ENCODE results near the gene TMEM179.
"Not testable (repeated sequence)": the region's sequence is repeated elsewhere in the genome, so short reads cannot be mapped to it uniquely, and the experiment has no call there.

TMEM179 gene

GRCh38 chr14:104586832-104587620 lies 17.5 kb downstream of the TMEM179 start:
- no peak for DNase-seq (ENCODE audit: low spot score)

- DNase-seq (ENCODE audit: low spot score) = no peak
Measured at GRCh38 chr14:104585966-104586697, 18.4 kb downstream of the TMEM179 start.

GRCh38 chr14:104584557-104584956 lies 20.0 kb downstream of the TMEM179 start:
- DNase-seq (ENCODE audit: low spot score) = no peak

GRCh38 chr14:104583424-104584306 lies 20.9 kb downstream of the TMEM179 start:
- no peak for DNase-seq (ENCODE audit: low spot score)

DNA sequence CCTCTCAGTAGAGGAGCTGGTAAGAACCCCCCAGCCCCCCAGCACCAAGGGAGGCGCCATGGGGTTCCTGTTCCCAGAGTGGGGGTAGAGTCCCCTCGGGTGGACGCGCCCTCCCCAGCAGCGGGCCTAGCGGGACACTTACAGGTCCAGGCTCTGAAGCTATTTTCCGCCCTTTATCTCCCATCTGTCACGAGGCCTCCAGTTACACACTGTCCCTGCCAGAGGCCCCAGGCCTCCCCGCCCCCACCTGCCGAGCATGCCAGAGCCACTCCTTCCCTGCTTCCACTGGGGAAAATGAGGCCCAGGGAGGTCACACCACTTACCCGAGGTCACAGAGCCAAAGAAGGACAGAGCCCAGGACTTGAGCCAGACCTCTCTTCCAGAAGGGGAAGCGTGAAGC lies 21.9 kb downstream of the TMEM179 start:
- DNase-seq (ENCODE audit: low spot score) = no peak

DNA sequence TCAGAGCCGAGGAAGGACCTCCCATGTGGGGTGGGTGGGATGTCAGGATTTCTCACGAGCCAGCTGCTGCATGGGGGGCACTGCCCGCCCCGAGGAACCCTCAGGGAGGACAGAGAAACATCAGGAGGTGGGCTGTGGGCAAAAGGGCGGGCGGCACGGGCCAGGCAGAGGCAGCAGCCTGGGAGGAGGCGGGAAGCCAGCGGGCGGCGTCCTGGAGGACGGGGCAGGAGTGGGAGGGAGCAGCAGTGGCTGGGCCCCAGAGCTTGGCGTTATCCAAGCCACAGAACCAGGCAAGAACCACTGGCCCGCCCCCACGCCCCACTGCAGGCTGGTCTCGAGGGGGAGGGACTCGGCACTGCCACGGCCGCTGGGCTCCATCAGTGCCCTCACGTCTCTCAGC lies 22.6 kb downstream of the TMEM179 start:
- DNase-seq (ENCODE audit: low spot score) = no peak

- no peak for DNase-seq (ENCODE audit: low spot score)
Measured at GRCh38 chr14:104581521-104581920, 23.1 kb downstream of the TMEM179 start.

DNA sequence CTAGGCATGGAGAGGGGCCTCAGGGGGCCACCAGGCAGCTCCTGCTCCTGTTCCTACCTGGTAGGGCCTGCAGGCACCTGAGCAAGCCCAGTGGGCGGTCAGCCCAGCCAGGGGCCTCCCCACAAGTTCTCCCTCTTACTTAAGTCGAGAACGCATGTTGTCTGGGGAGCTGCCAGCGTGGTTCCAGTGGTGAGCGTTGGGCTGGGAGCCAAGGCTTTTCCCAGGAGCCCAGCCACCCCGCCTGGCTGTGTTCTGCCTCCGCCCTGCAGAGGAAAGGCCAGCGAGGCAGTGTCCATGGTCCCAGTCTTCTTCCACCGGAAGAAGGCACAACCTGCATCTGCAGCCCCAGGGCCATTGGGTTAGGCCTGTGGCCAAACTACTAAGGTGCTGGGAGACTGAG lies 23.6 kb downstream of the TMEM179 start:
- no peak for DNase-seq (ENCODE audit: low spot score)

DNA sequence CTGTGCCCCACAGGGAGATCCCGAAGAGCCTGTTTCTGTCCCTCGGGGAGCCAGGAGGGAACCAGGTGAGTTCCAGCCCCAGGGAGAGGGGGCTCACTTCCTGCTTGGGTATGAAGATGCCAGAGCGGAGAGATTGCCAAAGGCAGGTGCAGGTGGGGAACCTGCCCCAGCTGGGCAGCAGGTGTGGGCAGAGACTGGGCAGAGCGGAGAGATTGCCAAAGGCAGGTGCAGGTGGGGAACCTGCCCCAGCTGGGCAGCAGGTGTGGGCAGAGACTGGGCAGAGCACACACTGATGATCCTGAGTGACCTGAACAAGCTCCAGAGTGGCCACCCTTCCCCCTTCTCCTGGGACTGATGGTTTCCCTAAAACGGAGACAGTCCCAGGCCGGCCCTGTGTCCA lies 24.6 kb downstream of the TMEM179 start:
- DNase-seq (ENCODE audit: low spot score) = not testable (repeated sequence)

- DNase-seq (ENCODE audit: low spot score) = no peak
Measured at GRCh38 chr14:104579507-104579906, 25.1 kb downstream of the TMEM179 start, which contains the start of gene C14orf180. Gene C14orf180, plus strand, starts transcription at chr14:104579764. Its CDS starts 6,667 bp downstream, at chr14:104586431.

DNA sequence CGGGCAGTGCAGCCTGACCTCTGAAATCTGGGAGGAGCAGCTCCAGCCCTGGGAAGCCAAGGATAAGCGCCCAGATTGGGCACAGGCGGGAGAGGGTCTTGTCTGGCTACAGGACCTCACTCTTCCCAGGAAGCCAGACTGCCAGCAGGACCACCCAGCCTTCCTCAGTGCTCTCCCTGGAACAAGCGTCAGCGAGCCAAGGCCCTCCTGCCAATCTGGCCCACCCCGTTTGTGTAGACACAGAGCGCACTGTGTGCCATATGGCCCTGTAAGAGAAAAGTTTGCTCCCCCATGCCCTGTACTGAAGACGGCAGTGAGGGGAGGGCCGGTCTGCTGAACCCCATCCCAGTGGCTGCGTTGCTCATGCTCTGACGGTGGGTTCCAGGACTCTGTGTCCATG lies 26.3 kb downstream of the TMEM179 start:
- no peak for DNase-seq (ENCODE audit: low spot score)

DNA sequence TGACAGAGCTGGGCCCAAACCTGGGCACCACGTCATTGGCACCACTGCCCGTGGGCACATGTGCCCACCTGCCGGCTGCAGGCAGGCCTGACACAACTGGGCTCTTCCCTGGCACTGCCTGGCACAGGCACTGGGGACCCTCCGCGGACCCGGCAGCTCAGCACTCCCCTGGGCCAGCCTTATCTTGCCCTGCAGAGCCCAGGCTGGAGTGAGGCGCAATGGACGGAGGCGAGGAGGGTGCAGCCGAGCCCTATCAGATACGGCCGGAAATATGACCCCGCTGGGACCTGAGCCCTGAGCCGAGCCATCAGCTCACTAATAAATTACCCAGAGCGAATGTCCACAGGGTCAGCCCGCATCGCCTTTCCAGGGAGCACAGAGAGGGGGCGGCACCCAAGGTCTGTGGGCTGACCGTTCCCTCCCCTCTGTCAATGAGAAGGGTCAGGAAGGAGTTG lies 26.7 kb downstream of the TMEM179 start:
- no peak for DNase-seq (ENCODE audit: low spot score)

GRCh38 chr14:104577426-104577825 lies 27.1 kb downstream of the TMEM179 start:
- no peak for DNase-seq (ENCODE audit: low spot score)

DNA sequence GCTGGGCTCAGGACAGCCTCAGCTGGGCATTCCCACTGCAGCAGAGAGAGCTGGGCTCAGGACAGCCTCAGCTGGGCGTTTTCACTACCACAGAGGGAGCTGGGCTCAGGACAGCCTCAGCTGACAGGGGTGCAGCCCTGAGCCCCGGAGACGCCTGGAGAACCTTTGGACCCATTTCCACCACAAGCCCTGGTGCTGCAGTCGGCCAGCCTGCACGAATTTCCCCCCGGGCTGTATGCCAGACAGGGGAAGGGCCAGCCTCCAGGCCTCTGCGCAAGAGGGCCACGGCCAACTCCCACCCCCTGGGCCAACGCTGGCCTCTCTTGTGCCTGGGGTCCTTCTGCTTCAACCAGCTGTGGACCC lies 27.6 kb downstream of the TMEM179 start:
- DNase-seq (ENCODE audit: low spot score) = no peak

DNA sequence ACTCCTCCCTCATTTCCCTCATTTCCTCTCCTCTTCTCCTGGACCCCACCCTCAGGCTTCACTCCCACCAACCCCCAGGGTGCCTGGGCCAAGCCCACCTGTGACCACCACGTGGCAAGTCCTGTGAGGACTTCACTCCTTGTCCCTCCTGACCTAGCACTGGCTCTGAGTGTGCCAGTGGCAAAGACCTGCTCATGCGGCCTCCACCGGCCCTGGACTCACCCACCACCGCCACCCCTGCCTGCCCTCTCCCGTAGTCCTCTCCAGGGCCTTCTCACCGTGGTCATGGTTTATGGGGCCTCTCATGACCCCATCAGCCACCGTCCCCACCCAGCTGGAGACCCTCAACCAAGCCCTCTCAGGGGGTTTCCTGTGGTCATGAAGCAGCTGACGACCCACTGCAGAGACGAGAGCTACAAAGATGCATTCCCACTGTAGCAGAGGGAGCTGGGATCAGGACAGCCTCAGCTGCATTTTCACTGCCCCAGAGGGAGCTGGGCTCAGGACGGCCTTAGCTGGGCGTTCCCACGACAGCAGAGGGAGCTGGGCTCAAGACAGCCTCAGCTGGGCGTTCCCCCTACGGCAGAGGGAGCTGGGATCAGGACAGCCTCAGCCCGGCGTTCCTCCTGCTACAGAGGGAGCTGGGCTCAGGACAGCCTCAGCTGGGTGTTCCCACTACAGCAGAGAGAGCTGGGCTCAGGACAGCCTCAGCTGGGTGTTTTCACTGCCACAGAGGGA lies 28.2 kb downstream of the TMEM179 start:
- no peak for DNase-seq (ENCODE audit: low spot score)

- DNase-seq (ENCODE audit: low spot score) = no peak
Measured at GRCh38 chr14:104574978-104575583, 29.5 kb downstream of the TMEM179 start.

DNA sequence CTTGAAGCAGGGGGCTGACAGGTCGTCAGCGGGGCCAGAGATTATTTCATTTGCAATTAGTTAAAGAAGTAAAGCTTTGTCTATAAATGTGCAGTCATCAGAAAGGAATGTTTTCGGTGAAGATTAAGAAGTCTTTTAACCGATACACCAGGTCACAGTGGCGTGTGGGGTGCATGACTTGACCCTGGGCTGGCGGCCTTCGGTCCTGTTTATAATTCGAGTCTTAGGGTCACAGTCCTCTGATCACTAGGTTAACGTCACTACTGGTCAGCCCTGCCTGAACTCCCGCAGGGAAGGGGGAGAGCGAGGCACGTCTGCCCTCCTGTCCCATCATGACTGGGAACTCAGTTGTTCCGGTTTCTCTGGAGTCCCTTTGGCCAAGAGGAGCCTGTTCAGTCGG lies 30.0 kb downstream of the TMEM179 start:
- no peak for DNase-seq (ENCODE audit: low spot score)

- no peak for DNase-seq (ENCODE audit: low spot score)
Measured at GRCh38 chr14:104573930-104574329, 30.6 kb downstream of the TMEM179 start.

- DNase-seq (ENCODE audit: low spot score) = no peak
Measured at GRCh38 chr14:104572668-104573067, 31.9 kb downstream of the TMEM179 start.

DNA sequence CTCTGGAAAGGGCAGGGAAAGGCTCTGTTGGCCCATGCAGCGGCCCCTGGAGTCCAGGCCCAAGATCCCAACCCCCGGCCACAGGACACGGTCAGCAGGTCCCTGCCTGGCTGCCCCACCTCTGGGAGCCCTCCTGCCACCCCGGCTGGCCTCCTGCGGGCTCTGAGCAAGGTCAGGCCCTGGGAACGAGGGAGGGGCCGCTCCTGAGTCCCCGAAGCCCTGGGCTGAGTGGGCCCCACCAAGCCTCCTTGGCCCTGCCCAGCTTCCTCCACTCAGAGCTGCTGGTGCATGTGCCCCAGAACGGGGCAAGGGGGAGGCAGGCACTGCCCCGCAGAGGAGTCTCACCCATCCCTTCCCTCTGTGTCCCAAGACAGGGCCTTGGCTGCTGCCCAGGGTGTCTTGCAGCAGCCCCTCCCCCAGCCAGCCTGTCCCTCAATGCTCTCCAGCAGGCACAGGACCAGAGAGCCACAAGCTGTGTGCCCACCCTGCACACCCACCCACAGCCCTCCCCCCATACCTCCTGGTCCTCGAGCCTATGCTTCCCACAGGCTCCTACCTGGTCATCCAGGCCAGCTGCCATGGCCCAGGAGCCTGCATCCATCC lies 32.4 kb downstream of the TMEM179 start:
- no peak for DNase-seq (ENCODE audit: low spot score)

- no peak for DNase-seq (ENCODE audit: low spot score)
Measured at GRCh38 chr14:104571246-104571645, 33.3 kb downstream of the TMEM179 start.

Data from CD4-positive, alpha-beta T cell treated with Interleukin-15 for 4 hours (primary cell).